Measurements from ENCODE around the gene FAT4. TPM values are rescaled to one million over a fixed set of nuclear protein-coding genes. Genes with fewer than 3 reads are reported as not detected.

Gene FAT4
- total and polyA plus RNA-seq, 2 donors (not counting 1 experiment from before 2014, with no cell fraction given): 0.02 TPM; not detected in 1

DNA sequence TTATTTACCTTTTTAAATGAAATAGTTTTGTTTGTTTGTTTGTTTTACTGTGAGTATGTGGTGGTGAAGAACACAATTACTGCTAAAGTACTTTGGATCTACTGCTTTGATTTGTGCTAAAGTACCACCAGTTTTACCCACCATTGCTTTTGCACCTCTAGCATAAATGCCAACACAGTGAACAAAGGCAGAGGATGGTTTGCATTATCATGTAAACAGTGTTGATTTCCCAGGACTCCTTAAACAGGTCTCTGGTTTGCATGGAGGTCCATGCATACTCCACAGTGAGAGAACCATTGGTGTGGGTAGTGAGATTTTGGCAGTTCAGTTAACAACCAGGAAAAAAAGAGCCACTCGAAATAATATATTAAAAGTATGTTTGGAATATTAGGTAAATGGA, 11.0 kb downstream of the FAT4 start:
- Histone ChIP-seq H3K79me2 (ENCODE audit: control insufficient read depth, insufficient read depth, low read length) (no peaks in the 10 kb centered on the region), H3K4me2 (replicated peaks; ENCODE audit: low read depth, low read length, poor library complexity, severe bottlenecking) (no peak overlapping the region), H3K4me3 (ENCODE audit: control extremely low read depth in 1 of 5, extremely low read depth in 1 of 5, insufficient read depth in 1 of 5, low read depth in 2 of 5, low read length in 4 of 5) (no peak overlapping the region), H3K9ac (ENCODE audit: low read length) (no peak overlapping the region), H4K20me1 (ENCODE audit: control insufficient read depth, insufficient read depth, low read length, poor library complexity, severe bottlenecking) (no peaks in the 10 kb centered on the region), H2AFZ (ENCODE audit: insufficient read depth, low read depth, low read length, poor library complexity, severe bottlenecking) (no peak overlapping the region), H3K27ac (ENCODE audit: low read length in 2 of 2) (no peak overlapping the region), H3K36me3 (replicated peaks in 1 of 2; ENCODE audit: control extremely low read depth in 1 of 2, control insufficient read depth in 1 of 2, extremely low read depth in 1 of 2, insufficient read depth in 2 of 2, low read length in 1 of 2) (no peaks in the 10 kb centered on the region), H3K9me3 (ENCODE audit: control extremely low read depth in 1 of 3, control insufficient read depth in 2 of 3, insufficient read depth in 1 of 3, low read length in 2 of 3) (no peaks in the 10 kb centered on the region), H3K27me3 (replicated peaks in 1 of 4; ENCODE audit: control extremely low read depth in 1 of 4, control insufficient read depth in 3 of 4, insufficient read depth in 4 of 4, low read length in 3 of 4) (no peaks in the 10 kb centered on the region), H3K4me1 (ENCODE audit: control insufficient read depth in 2 of 2, insufficient read depth in 2 of 2, low read length in 2 of 2) (no peaks in the 10 kb centered on the region)
- Mint-ChIP-seq H3K27me3 (no peaks in the 10 kb centered on the region), H3K9me3 (ENCODE audit: insufficient read depth) (no peaks in the 10 kb centered on the region), H3K4me3 (no peak overlapping the region), H3K27ac (no peak overlapping the region), H3K4me1 (no peaks in the 10 kb centered on the region)
- ChIA-PET POLR2A (no interaction called here), CTCF (no interaction called here)
- DNase-seq: no peak
- WGBS (ENCODE audit: insufficient coverage): no CpG with 5 or more reads among the region's 1 CpG
- intact Hi-C loops (cut with micrococcal nuclease): no loop called here
- no peak for ATAC-seq (ENCODE audit: low read depth)
- TF ChIP-seq EZH2 (IDR thresholded peaks at IDR 0.05; ENCODE audit: borderline replicate concordance, insufficient read depth, low read depth, low read length, poor library complexity, severe bottlenecking) (no peak), CTCF (IDR thresholded peaks at IDR 0.05) (no peak)

- Histone ChIP-seq H3K9me3 (ENCODE audit: control extremely low read depth in 1 of 3, control insufficient read depth in 2 of 3, insufficient read depth in 1 of 3, low read length in 2 of 3) (no peaks in the 10 kb centered on the region), H3K27me3 (replicated peaks in 1 of 4; ENCODE audit: control extremely low read depth in 1 of 4, control insufficient read depth in 3 of 4, insufficient read depth in 4 of 4, low read length in 3 of 4) (no peaks in the 10 kb centered on the region), H4K20me1 (ENCODE audit: control insufficient read depth, insufficient read depth, low read length, poor library complexity, severe bottlenecking) (no peaks in the 10 kb centered on the region), H3K4me2 (replicated peaks; ENCODE audit: low read depth, low read length, poor library complexity, severe bottlenecking) (no peak overlapping the region), H3K27ac (ENCODE audit: low read length in 2 of 2) (no peak overlapping the region), H3K9ac (ENCODE audit: low read length) (no peak overlapping the region), H3K4me1 (ENCODE audit: control insufficient read depth in 2 of 2, insufficient read depth in 2 of 2, low read length in 2 of 2) (no peaks in the 10 kb centered on the region), H2AFZ (ENCODE audit: insufficient read depth, low read depth, low read length, poor library complexity, severe bottlenecking) (no peak overlapping the region), H3K79me2 (ENCODE audit: control insufficient read depth, insufficient read depth, low read length) (no peaks in the 10 kb centered on the region), H3K36me3 (replicated peaks in 1 of 2; ENCODE audit: control extremely low read depth in 1 of 2, control insufficient read depth in 1 of 2, extremely low read depth in 1 of 2, insufficient read depth in 2 of 2, low read length in 1 of 2) (no peaks in the 10 kb centered on the region), H3K4me3 (ENCODE audit: control extremely low read depth in 1 of 5, extremely low read depth in 1 of 5, insufficient read depth in 1 of 5, low read depth in 2 of 5, low read length in 4 of 5) (no peak overlapping the region)
- POLR2A ChIA-PET: no interaction called here
- no peak for ATAC-seq (ENCODE audit: low read depth)
- Mint-ChIP-seq H3K9me3 (ENCODE audit: insufficient read depth) (no peaks in the 10 kb centered on the region), H3K27me3 (no peaks in the 10 kb centered on the region), H3K4me1 (no peaks in the 10 kb centered on the region), H3K27ac (no peak overlapping the region), H3K4me3 (no peak overlapping the region)
- no peak for DNase-seq
- TF ChIP-seq CTCF (IDR thresholded peaks at IDR 0.05): no peak
- TF ChIP-seq EZH2 (IDR thresholded peaks at IDR 0.05; ENCODE audit: borderline replicate concordance, insufficient read depth, low read depth, low read length, poor library complexity, severe bottlenecking): no peak
- CTCF ChIA-PET: no interaction called here
- intact Hi-C loops (cut with micrococcal nuclease): no loop called here
- no CpG with 5 or more reads among the region's 2 CpGs for WGBS (ENCODE audit: insufficient coverage)
Measured at GRCh38 chr4:125331116-125331515, 16.4 kb downstream of the FAT4 start.

All from B cell (primary cell).